Muscle layer of colon (tissue), 2 donors: Measurements from ENCODE around the gene FOXA2.

Experiments used
- H3K27ac ChIP-seq: one replicate; pipeline ENCODE4 v1.7.0; 2013; ENCODE audit warnings: low read depth, mild to moderate bottlenecking, low read length, moderate library complexity
- H3K27me3 ChIP-seq, 2 donors: one replicate each; pipeline ENCODE4 v1.7.0; 2013; ENCODE audit warnings: low read length in 2 of 2, mild to moderate bottlenecking in 2 of 2; ENCODE audit not compliant: insufficient read depth in 2 of 2, control insufficient read depth in 1 of 2
- H3K36me3 ChIP-seq: one replicate; pipeline ENCODE4 v1.7.0; 2013; ENCODE audit warnings: mild to moderate bottlenecking, low read length; ENCODE audit not compliant: insufficient read depth
- H3K4me1 ChIP-seq: one replicate; pipeline ENCODE4 v1.7.0; 2013; ENCODE audit warnings: mild to moderate bottlenecking, low read length; ENCODE audit not compliant: insufficient read depth
- H3K4me3 ChIP-seq, 2 donors: one replicate each; pipeline ENCODE4 v1.7.0; 2013; ENCODE audit warnings: low read length in 2 of 2, low read depth in 1 of 2, mild to moderate bottlenecking in 1 of 2, moderate library complexity in 1 of 2
- H3K9ac ChIP-seq: one replicate; pipeline ENCODE4 v1.7.0; 2013; ENCODE audit warnings: low read length
- H3K9me3 ChIP-seq: one replicate; pipeline ENCODE4 v1.7.0; 2013; ENCODE audit warnings: mild to moderate bottlenecking, low read length
- donor health status: abdominal sarcoma.
- donor health status: Adenocarcinoma of cecum.

FOXA2 gene

GRCh38 chr20:22531756-22532155, 52.6 kb downstream of the FOXA2 start:
- H3K4me3 ChIP-seq, result no peak overlapping the region
- no peak overlapping the region for H3K27ac ChIP-seq
- no peak overlapping the region for H3K9ac ChIP-seq
- H3K9me3 ChIP-seq, result no peaks in the 10 kb centered on the region
- no peaks in the 10 kb centered on the region for H3K36me3 ChIP-seq
- no peaks in the 10 kb centered on the region for H3K4me1 ChIP-seq
- H3K27me3 ChIP-seq, result no peaks in the 10 kb centered on the region

- Histone ChIP-seq H3K4me3 (no peak overlapping the region), H3K27ac (no peak overlapping the region), H3K27me3 (no peaks in the 10 kb centered on the region), H3K36me3 (no peaks in the 10 kb centered on the region), H3K9me3 (no peaks in the 10 kb centered on the region), H3K9ac (no peak overlapping the region), H3K4me1 (no peaks in the 10 kb centered on the region)
Observed at GRCh38 chr20:22531056-22531615, 53.2 kb downstream of the FOXA2 start.
